ENCODE data around the gene IRAK4. TPM values are rescaled to one million over a fixed set of nuclear protein-coding genes. Genes with fewer than 3 reads are reported as not detected.

The IRAK4 gene
- total RNA-seq, 4 donors from 2014 or later = 16.2 to 79.4 (median 22.0) TPM

DNA sequence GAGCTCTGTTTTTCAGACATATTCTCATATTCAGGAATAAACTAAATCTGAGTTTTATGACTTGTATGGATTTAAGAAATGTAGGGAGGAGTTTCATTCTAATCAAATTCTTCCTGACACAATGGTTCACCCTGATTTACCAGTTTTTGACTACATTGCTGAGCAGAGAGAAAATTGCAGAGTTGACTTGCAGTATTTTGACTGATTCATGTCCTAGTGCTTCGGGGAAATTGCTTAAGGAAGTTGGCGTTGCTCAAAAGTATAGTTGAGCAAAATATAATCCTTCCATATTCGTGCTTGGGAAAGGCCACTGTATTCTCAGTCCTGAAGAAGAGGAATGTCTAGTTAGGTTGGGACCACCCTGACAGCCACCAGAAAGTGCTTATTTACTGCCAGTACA is 48.6 kb downstream of the IRAK4 start:
- Histone ChIP-seq H3K36me3 (peaks cover 3% of the 10 kb centered on the region), H3K9me3 (no peaks in the 10 kb centered on the region), H3K4me1 (peaks cover 34% of the 10 kb centered on the region), H3K27ac (no peak overlapping the region), H3K4me3 (no peak overlapping the region), H3K27me3 (no peaks in the 10 kb centered on the region)
- 52% methylated on average over 3 of the region's 3 CpGs for WGBS
- DNase-seq (ENCODE audit: low spot score in 2 of 2) = no peak
- TF ChIP-seq POLR2AphosphoS5 (IDR thresholded peaks at IDR 0.05) (no peak), POLR2A (IDR thresholded peaks at IDR 0.05) (no peak), EP300 (IDR thresholded peaks at IDR 0.05) (no peak)
- TF ChIP-seq, protein P1, sequence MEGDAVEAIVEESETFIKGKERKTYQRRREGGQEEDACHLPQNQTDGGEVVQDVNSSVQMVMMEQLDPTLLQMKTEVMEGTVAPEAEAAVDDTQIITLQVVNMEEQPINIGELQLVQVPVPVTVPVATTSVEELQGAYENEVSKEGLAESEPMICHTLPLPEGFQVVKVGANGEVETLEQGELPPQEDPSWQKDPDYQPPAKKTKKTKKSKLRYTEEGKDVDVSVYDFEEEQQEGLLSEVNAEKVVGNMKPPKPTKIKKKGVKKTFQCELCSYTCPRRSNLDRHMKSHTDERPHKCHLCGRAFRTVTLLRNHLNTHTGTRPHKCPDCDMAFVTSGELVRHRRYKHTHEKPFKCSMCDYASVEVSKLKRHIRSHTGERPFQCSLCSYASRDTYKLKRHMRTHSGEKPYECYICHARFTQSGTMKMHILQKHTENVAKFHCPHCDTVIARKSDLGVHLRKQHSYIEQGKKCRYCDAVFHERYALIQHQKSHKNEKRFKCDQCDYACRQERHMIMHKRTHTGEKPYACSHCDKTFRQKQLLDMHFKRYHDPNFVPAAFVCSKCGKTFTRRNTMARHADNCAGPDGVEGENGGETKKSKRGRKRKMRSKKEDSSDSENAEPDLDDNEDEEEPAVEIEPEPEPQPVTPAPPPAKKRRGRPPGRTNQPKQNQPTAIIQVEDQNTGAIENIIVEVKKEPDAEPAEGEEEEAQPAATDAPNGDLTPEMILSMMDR (IDR thresholded peaks at IDR 0.05) = no peak

DNA sequence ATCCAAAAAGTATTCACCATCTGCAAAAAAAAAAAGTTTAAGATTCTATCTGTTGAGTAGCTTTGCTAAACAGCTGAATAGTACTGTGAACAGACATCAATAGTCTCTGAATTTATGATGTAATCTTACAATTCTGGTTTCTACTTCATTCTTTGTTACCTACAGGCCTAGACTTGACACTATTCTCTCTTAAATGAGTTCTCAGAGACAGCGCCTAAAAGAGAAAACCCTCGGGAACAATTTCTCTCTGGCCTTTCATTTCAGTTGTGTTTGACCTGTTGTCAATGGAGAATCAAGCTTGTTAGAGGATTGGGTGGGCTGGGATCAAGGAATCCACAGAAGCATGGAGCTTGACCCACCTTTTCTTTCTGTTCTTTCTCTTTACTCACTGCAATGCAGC is 53.3 kb downstream of the IRAK4 start:
- Histone ChIP-seq H3K4me1 (peaks cover 4% of the 10 kb centered on the region), H3K27ac (peak overlapping the region; percentile 52), H3K36me3 (no peaks in the 10 kb centered on the region), H3K9me3 (no peaks in the 10 kb centered on the region), H3K4me3 (no peak overlapping the region), H3K27me3 (no peaks in the 10 kb centered on the region)
- WGBS = 53% methylated on average over 2 of the region's 2 CpGs
- DNase-seq (ENCODE audit: low spot score in 2 of 2) = no peak
- no peak for TF ChIP-seq POLR2AphosphoS5 (IDR thresholded peaks at IDR 0.05)
- TF ChIP-seq POLR2A (IDR thresholded peaks at IDR 0.05) = no peak
- TF ChIP-seq, protein P1 (IDR thresholded peaks at IDR 0.05) = no peak
- TF ChIP-seq EP300 (IDR thresholded peaks at IDR 0.05) = no peak

DNA sequence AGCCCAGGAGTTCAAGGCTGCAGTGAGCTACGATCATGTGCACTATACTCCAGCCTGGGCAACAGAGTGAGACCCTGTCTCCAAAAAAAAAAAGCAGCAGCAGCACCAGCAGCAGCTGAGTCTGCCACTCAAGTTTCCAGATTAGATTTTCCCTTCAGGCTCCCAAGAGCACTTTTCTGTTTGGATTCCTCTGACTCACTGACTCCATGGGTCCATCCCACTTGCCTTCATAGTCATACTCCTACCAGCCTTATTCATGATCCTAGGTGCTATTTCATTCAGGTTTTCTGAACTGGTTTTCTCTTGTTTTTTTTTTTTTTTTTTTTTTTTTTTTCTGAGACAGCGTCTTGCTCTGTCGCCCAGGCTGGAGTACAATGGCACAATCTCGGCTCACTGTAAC is 54.2 kb downstream of the IRAK4 start:
- DNase-seq (ENCODE audit: low spot score in 2 of 2) = no peak
- Histone ChIP-seq H3K36me3 (no peaks in the 10 kb centered on the region), H3K27ac (peak overlapping the region; percentile 52), H3K27me3 (no peaks in the 10 kb centered on the region), H3K9me3 (no peaks in the 10 kb centered on the region), H3K4me1 (no peaks in the 10 kb centered on the region), H3K4me3 (no peak overlapping the region)
- TF ChIP-seq EP300 (IDR thresholded peaks at IDR 0.05) (no peak), POLR2A (IDR thresholded peaks at IDR 0.05) (no peak), POLR2AphosphoS5 (IDR thresholded peaks at IDR 0.05) (no peak)
- TF ChIP-seq, protein P1 (IDR thresholded peaks at IDR 0.05) = no peak
- 94% methylated on average over 4 of the region's 4 CpGs for WGBS

DNA sequence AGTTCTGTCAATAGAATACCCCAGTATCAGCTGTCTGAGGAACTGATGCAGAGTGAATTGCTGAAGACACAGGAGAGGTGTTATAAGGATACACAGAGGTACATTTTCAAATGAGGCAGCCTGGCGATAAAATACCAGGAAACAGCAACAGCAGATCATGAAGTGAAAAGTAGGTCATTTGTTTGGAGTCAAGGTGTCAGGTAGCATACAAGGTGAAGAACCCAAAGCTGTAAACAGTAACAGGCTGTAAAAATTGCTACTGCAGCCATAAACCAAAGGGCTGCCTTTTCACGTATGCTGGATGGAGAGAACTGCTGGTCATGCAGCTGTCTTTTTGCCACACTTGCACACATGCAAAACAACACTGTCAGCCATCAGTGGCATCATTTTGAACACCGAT is 56.7 kb downstream of the IRAK4 start:
- H3K27me3 ChIP-seq = no peaks in the 10 kb centered on the region
- H3K4me3 ChIP-seq = no peak overlapping the region
- H3K9me3 ChIP-seq = no peaks in the 10 kb centered on the region
- WGBS = 76% methylated on average over 3 of the region's 3 CpGs
- TF ChIP-seq EP300 (IDR thresholded peaks at IDR 0.05) (no peak), POLR2AphosphoS5 (IDR thresholded peaks at IDR 0.05) (no peak), POLR2A (IDR thresholded peaks at IDR 0.05) (no peak)
- TF ChIP-seq, protein P1 (IDR thresholded peaks at IDR 0.05) = no peak
- H3K27ac ChIP-seq = no peak overlapping the region
- H3K4me1 ChIP-seq = no peaks in the 10 kb centered on the region
- no peaks in the 10 kb centered on the region for H3K36me3 ChIP-seq
- DNase-seq (ENCODE audit: low spot score in 2 of 2) = no peak

DNA sequence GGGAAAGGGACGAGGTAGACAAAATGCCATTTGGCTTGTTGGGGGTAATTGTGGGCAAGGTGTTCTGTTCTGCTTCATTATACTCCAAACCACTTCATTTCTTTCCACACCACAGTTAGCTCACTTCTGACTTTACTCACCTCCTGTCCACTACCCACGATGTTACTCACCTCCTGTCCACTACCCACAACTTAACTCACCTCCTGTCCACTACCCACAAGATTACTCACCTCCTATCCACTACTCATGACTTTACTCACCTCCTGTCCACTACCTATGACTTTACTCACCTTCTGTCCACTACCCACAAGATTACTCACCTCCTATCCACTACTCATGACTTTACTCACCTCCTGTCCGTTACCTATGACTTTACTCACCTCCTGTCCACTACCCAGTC is 57.4 kb downstream of the IRAK4 start:
- DNase-seq (ENCODE audit: low spot score in 2 of 2) = no peak
- Histone ChIP-seq H3K4me3 (no peak overlapping the region), H3K4me1 (no peaks in the 10 kb centered on the region), H3K9me3 (no peaks in the 10 kb centered on the region), H3K27ac (no peak overlapping the region), H3K36me3 (no peaks in the 10 kb centered on the region), H3K27me3 (no peaks in the 10 kb centered on the region)
- WGBS = 80% methylated on average over 3 of the region's 3 CpGs
- no peak for TF ChIP-seq POLR2A (IDR thresholded peaks at IDR 0.05)
- TF ChIP-seq POLR2AphosphoS5 (IDR thresholded peaks at IDR 0.05) = no peak
- TF ChIP-seq EP300 (IDR thresholded peaks at IDR 0.05) = no peak
- TF ChIP-seq, protein P1 (IDR thresholded peaks at IDR 0.05) = no peak
